Measurements from ENCODE around the gene SC5D. TPM values are rescaled to one million over a fixed set of nuclear protein-coding genes. Genes with fewer than 3 reads are reported as not detected.

Gene SC5D
- total RNA-seq, 2 experiments from 2014 or later = 87.7 to 92.7 TPM

DNA sequence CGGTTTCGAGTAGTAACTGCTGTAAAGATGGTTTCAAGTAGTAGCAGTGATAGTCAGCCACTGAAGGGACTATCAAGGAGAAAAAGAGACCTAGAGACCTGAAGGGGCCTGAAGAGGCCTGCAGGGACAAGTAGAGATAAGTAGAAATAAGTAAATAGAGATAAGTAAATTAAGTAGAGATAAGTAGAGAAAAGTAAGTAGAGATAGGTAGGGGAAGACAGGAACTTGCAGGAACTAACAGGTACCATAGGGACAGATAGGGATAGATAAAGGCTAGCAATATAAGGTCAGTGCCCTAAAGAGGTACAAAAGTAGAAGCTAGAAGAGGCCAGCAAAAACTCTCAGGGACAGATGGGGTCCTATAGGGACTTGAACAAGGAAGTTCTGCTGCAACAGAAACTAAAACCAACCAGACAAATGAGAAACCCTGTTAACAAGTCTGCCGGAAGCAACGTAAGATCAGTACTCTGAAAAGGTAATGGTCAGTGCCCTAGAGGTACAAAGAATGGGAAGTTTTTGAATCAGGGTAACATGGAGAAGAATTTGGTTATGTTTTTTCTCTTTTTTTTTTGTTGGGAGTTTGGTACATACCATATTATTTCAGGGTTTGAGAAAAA lies 9.6 kb upstream of the SC5D start:
- no peaks in the 10 kb centered on the region for H3K9me3 Mint-ChIP-seq
- CTCF ChIA-PET = interaction anchor here (1.5 kb wide), 1 partner anchor 9 kb away, joined by 3 read pairs; the partner anchor contains the start of gene SC5D
- TF ChIP-seq, protein P1, sequence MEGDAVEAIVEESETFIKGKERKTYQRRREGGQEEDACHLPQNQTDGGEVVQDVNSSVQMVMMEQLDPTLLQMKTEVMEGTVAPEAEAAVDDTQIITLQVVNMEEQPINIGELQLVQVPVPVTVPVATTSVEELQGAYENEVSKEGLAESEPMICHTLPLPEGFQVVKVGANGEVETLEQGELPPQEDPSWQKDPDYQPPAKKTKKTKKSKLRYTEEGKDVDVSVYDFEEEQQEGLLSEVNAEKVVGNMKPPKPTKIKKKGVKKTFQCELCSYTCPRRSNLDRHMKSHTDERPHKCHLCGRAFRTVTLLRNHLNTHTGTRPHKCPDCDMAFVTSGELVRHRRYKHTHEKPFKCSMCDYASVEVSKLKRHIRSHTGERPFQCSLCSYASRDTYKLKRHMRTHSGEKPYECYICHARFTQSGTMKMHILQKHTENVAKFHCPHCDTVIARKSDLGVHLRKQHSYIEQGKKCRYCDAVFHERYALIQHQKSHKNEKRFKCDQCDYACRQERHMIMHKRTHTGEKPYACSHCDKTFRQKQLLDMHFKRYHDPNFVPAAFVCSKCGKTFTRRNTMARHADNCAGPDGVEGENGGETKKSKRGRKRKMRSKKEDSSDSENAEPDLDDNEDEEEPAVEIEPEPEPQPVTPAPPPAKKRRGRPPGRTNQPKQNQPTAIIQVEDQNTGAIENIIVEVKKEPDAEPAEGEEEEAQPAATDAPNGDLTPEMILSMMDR (IDR thresholded peaks at IDR 0.05) = no peak
- H3K4me1 Mint-ChIP-seq (ENCODE audit: low read depth) = no peaks in the 10 kb centered on the region
- intact Hi-C loops (cut with DNase I, micrococcal nuclease) = no loop called here
- no peak overlapping the region for H3K27ac Mint-ChIP-seq
- DNase-seq = no peak
- no peak overlapping the region for H3K4me3 Mint-ChIP-seq
- no peaks in the 10 kb centered on the region for H3K36me3 Mint-ChIP-seq (ENCODE audit: low read depth)
- Histone ChIP-seq H3K9me3 (ENCODE audit: control insufficient read depth in 1 of 2, insufficient read depth in 1 of 2, low read length in 2 of 2) (peaks cover 0 to 4% of the 10 kb centered on the region in 2 experiments), H3K4me3 (ENCODE audit: low read length) (no peak overlapping the region), H3K27me3 (ENCODE audit: control insufficient read depth in 1 of 2, insufficient read depth in 2 of 2, low read length in 2 of 2) (peaks cover 2 to 9% of the 10 kb centered on the region in 2 experiments), H3K4me1 (ENCODE audit: insufficient read depth, low read length) (no peaks in the 10 kb centered on the region), H3K27ac (ENCODE audit: low read depth in 1 of 2, low read length in 2 of 2) (no peak overlapping the region), H3K36me3 (ENCODE audit: insufficient read depth, low read length) (no peaks in the 10 kb centered on the region)
- peaks cover 40% of the 10 kb centered on the region for H3K27me3 Mint-ChIP-seq
- no peak for ATAC-seq (ENCODE audit: poor library complexity)
- POLR2A ChIA-PET = no interaction called here

DNA sequence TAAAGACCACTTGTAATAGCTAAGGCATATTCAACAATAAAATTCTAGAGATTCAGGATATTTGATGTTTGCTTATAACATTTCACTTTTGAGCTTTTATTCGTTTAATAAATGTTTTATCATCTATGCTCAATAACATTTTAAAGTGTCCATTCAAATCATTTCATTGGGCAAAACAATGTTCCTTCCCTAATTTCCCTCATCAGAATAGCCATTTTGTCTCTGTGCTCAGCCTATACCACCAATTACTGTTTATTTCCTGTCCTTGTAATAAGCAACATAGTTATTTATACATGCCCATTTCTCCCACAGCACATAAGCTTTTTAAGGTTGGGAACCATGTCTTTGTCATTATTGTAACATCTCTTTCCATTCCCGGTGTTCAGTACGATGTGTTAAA lies 1.3 kb upstream of the SC5D start:
- POLR2A ChIA-PET = interaction anchor here (0.6 to 2.5 kb wide), 16 partner anchors 10 to 318 kb away, joined by 3 to 52 read pairs (median 6); partner anchors contain the start of genes SORL1 and SORL1-AS1
- H3K4me1 Mint-ChIP-seq (ENCODE audit: low read depth) = peaks cover 55% of the 10 kb centered on the region

DNA sequence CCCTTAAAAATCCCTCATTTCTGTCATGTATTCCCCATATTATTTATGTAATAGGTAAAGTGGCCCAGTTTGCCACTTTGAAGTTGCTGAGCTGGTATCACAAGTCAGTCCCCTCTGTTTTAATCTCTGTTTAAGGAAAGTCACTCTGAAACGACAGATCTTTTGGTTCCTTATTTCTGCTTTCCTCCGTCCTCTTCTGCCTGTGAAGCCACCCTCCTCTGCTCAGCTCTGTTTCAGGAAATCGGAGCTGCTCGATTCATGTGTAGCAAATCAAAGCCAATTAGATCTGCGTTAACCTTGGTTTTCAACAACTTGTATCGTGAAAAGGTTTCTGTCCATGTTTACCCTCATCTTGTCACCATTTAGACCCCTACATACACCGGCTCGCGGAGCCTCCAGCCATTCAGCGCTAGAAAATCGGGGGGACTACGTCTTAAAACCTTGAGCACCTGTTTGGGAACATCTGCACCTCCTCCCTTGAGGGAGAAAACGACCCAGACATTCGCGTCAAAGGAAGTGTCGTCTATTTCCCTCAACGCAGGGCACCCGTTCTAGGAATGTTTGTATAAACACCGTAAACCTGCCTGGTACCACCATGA lies 576 bp upstream of the SC5D start:
- Mint-ChIP-seq H3K36me3 (ENCODE audit: low read depth) (peaks cover 30% of the 10 kb centered on the region), H3K27me3 (no peaks in the 10 kb centered on the region), H3K9me3 (no peaks in the 10 kb centered on the region), H3K4me1 (ENCODE audit: low read depth) (peaks cover 60% of the 10 kb centered on the region), H3K27ac (peak overlapping the region; percentile 99), H3K4me3 (peak overlapping the region; percentile 92)
- ChIA-PET CTCF (interaction anchor here (1.1 to 1.4 kb wide), 3 partner anchors 10 to 185 kb away, joined by 3 to 4 read pairs (median 3); no protein-coding TSS in a partner anchor), POLR2A (interaction anchor here (0.6 to 2.5 kb wide), 33 partner anchors 9 to 361 kb away, joined by 3 to 52 read pairs (median 3); partner anchors contain the start of genes SORL1 and SORL1-AS1)
- H3K27ac ChIP-seq (ENCODE audit: low read depth in 1 of 2, low read length in 2 of 2) = peak overlapping the region; percentile 93 to 96
- no peaks in the 10 kb centered on the region for H3K9me3 ChIP-seq (ENCODE audit: control insufficient read depth in 1 of 2, insufficient read depth in 1 of 2, low read length in 2 of 2)
- intact Hi-C loops (cut with DNase I, micrococcal nuclease) = loop anchor here (2.0 to 10.0 kb wide), 4 partner anchors 43 to 1770 kb away; partner anchors contain the start of genes HSPA8 (in 1 of the 2) and TBCEL (in 1 of the 2)
- H3K4me3 ChIP-seq (ENCODE audit: low read length) = peak overlapping the region; percentile 84
- H3K36me3 ChIP-seq (ENCODE audit: insufficient read depth, low read length) = no peaks in the 10 kb centered on the region
- TF ChIP-seq, protein P1 (IDR thresholded peaks at IDR 0.05) = no peak
- H3K27me3 ChIP-seq (ENCODE audit: control insufficient read depth in 1 of 2, insufficient read depth in 2 of 2, low read length in 2 of 2) = no peaks in the 10 kb centered on the region
- peak in 3 of 14 experiments; percentile 19 to 38 (median 20) for DNase-seq
- H3K4me1 ChIP-seq (ENCODE audit: insufficient read depth, low read length) = peaks cover 12% of the 10 kb centered on the region
- peak; percentile 75 for ATAC-seq (ENCODE audit: poor library complexity)

More for the DNA sequence above, 1.3 kb upstream of the SC5D start:
- Mint-ChIP-seq H3K27ac (peak overlapping the region; percentile 99), H3K9me3 (no peaks in the 10 kb centered on the region), H3K27me3 (no peaks in the 10 kb centered on the region), H3K4me3 (peak overlapping the region; percentile 16), H3K36me3 (ENCODE audit: low read depth) (peaks cover 28% of the 10 kb centered on the region)
- H3K27ac ChIP-seq (ENCODE audit: low read depth in 1 of 2, low read length in 2 of 2) = peak overlapping the region; percentile 10 to 93
- DNase-seq = peak in 1 of 14 experiments; percentile 1
- no peak overlapping the region for H3K4me3 ChIP-seq (ENCODE audit: low read length)
- ATAC-seq (ENCODE audit: poor library complexity) = no peak
- H3K9me3 ChIP-seq (ENCODE audit: control insufficient read depth in 1 of 2, insufficient read depth in 1 of 2, low read length in 2 of 2) = no peaks in the 10 kb centered on the region
- H3K27me3 ChIP-seq (ENCODE audit: control insufficient read depth in 1 of 2, insufficient read depth in 2 of 2, low read length in 2 of 2) = no peaks in the 10 kb centered on the region
- CTCF ChIA-PET = interaction anchor here (0.7 to 1.4 kb wide), 4 partner anchors 9 to 234 kb away, joined by 3 to 4 read pairs (median 3); no protein-coding TSS in a partner anchor
- intact Hi-C loops (cut with DNase I, micrococcal nuclease) = loop anchor here (5.0 to 10.0 kb wide), 3 partner anchors 171 to 1771 kb away; partner anchors contain the start of genes HSPA8 (in 1 of the 2) and TBCEL (in 1 of the 2)
- TF ChIP-seq, protein P1 (IDR thresholded peaks at IDR 0.05) = no peak
- no peaks in the 10 kb centered on the region for H3K36me3 ChIP-seq (ENCODE audit: insufficient read depth, low read length)
- H3K4me1 ChIP-seq (ENCODE audit: insufficient read depth, low read length) = peaks cover 12% of the 10 kb centered on the region

All from CD4-positive, alpha-beta T cell (primary cell).